Neural cell (in vitro differentiated cells): Measurements from ENCODE around the gene BPIFB1. TPM values are rescaled to one million over a fixed set of nuclear protein-coding genes. Genes with fewer than 3 reads are reported as not detected.

Source experiments
- H2AFZ ChIP-seq: fragments of 200-600, 300-800 bp; sonication (generic), shearing (Covaris generic); 2 replicates; pipeline ENCODE4 v1.6.0; 2014; ENCODE audit warnings: low read depth, mild to moderate bottlenecking, antibody characterized with exemption, low read length, moderate library complexity
- H3F3A ChIP-seq: fragments of 200-600 bp; shearing (Covaris generic); 2 replicates; pipeline ENCODE4 v1.6.1; 2016; ENCODE audit warnings: mild to moderate bottlenecking, moderate library complexity, mixed read lengths, antibody characterized with exemption, low read length; ENCODE audit not compliant: insufficient read depth, poor library complexity, severe bottlenecking
- H3K27ac ChIP-seq: fragments of 200-600, 300-800 bp; sonication (generic), shearing (Covaris generic); 2 replicates; pipeline ENCODE4 v1.5.1; 2014; ENCODE audit warnings: mild to moderate bottlenecking, low read length, moderate library complexity
- H3K27me3 ChIP-seq: fragments of 300-800, 200-600 bp; sonication (generic), shearing (Covaris generic); 2 replicates; pipeline ENCODE4 v1.6.0; 2014; ENCODE audit warnings: mild to moderate bottlenecking, low read depth, low read length, moderate library complexity; ENCODE audit not compliant: insufficient read depth
- H3K36me3 ChIP-seq: fragments of 300-800, 200-600 bp; sonication (generic), shearing (Covaris generic); 2 replicates; pipeline ENCODE4 v1.5.1; 2014; ENCODE audit warnings: mild to moderate bottlenecking, antibody characterized with exemption, low read length, moderate library complexity; ENCODE audit not compliant: insufficient read depth
- H3K4me2 ChIP-seq: fragments of 300-800, 200-600 bp; sonication (generic), shearing (Covaris generic); 2 replicates; pipeline ENCODE4 v1.6.0; 2014; ENCODE audit warnings: mild to moderate bottlenecking, low read length
- H3K4me3 ChIP-seq: fragments of 300-800, 200-600 bp; sonication (generic), shearing (Covaris generic); 2 replicates; pipeline ENCODE4 v1.5.1; 2014; ENCODE audit warnings: mild to moderate bottlenecking, low read length, moderate library complexity
- H3K79me2 ChIP-seq: fragments of 200-600 bp; shearing (Covaris generic); replicated peaks from 2 replicates; pipeline ENCODE4 v1.6.0; 2014; ENCODE audit warnings: mild to moderate bottlenecking, low read length, moderate library complexity; ENCODE audit not compliant: insufficient read depth
- H3K9ac ChIP-seq: fragments of 300-800, 200-600 bp; sonication (generic), shearing (Covaris generic); 2 replicates; pipeline ENCODE4 v1.6.1; 2016; ENCODE audit warnings: mild to moderate bottlenecking, low read length, mixed read lengths
- H3K9me2 ChIP-seq: fragments of 200-600 bp; shearing (Covaris generic); 2 replicates; pipeline ENCODE4 v1.6.1; 2016; ENCODE audit warnings: mild to moderate bottlenecking, low read length, mixed read lengths; ENCODE audit not compliant: insufficient read depth
- H3K9me3 ChIP-seq: fragments of 200-600, 300-800 bp; sonication (generic), shearing (Covaris generic); 2 replicates; pipeline ENCODE4 v1.6.1; 2016; ENCODE audit warnings: mild to moderate bottlenecking, mixed run types, low read length, moderate library complexity, mixed read lengths
- H4K20me1 ChIP-seq: fragments of 200-600 bp; shearing (Covaris generic); 2 replicates; pipeline ENCODE4 v1.6.1; 2016; ENCODE audit warnings: mild to moderate bottlenecking, mixed run types; ENCODE audit not compliant: insufficient read depth
- EP300 ChIP-seq: fragments of 450-650 bp; conservative IDR thresholded peaks from 2 replicates; pipeline ENCODE4 v1.6.1; 2014; ENCODE audit warnings: antibody characterized with exemption, mild to moderate bottlenecking, moderate library complexity; ENCODE audit not compliant: poor library complexity, severe bottlenecking
- EZH2 ChIP-seq: fragments of 200-600, 300-800 bp; shearing (Covaris generic), sonication (generic); IDR thresholded peaks from 2 replicates; pipeline ENCODE4 v1.6.1; 2014; ENCODE audit warnings: antibody characterized with exemption, low read length, borderline replicate concordance, mild to moderate bottlenecking; ENCODE audit not compliant: insufficient read depth, poor library complexity, severe bottlenecking
- MXI1 ChIP-seq: fragments of 450-650 bp; conservative IDR thresholded peaks from 2 replicates; pipeline ENCODE4 v1.6.1; 2014; ENCODE audit warnings: antibody characterized with exemption, mild to moderate bottlenecking; ENCODE audit not compliant: poor library complexity, severe bottlenecking
- POLR2AphosphoS5 ChIP-seq: IDR thresholded peaks from 2 replicates; pipeline ENCODE4 v1.6.1; 2012
- RAD21 ChIP-seq: fragments of 450-650 bp; conservative IDR thresholded peaks from 2 replicates; pipeline ENCODE4 v1.6.1; 2014; ENCODE audit warnings: antibody characterized with exemption, mild to moderate bottlenecking, moderate library complexity
- REST ChIP-seq: IDR thresholded peaks from 2 replicates; pipeline ENCODE4 v1.6.1; 2012; ENCODE audit warnings: borderline replicate concordance
- SMC3 ChIP-seq: fragments of 450-650 bp; conservative IDR thresholded peaks from 2 replicates; pipeline ENCODE4 v1.6.1; 2014; ENCODE audit warnings: antibody characterized with exemption, mild to moderate bottlenecking, moderate library complexity; ENCODE audit not compliant: poor library complexity
- TAF1 ChIP-seq: IDR thresholded peaks from 2 replicates; pipeline ENCODE4 v1.6.1; 2012; ENCODE audit warnings: low read depth
- polyA plus RNA-seq: library from polyadenylated mRNA; depleted of rRNA; stranded (reverse); fragments of >200 nt; gene quantifications from 2 replicates; pipeline ENCODE4 v1.2.3, GENCODE V29; 2014
- TF ChIP-seq, protein P1 (sequence below): fragments of 450-650 bp; IDR thresholded peaks from 2 replicates; pipeline ENCODE4 v1.5.1; 2014; ENCODE audit warnings: antibody characterized with exemption, mild to moderate bottlenecking, moderate library complexity; ENCODE audit not compliant: poor library complexity, severe bottlenecking

Gene BPIFB1
- polyA plus RNA-seq, 1 donor from 2014 or later: not detected

DNA sequence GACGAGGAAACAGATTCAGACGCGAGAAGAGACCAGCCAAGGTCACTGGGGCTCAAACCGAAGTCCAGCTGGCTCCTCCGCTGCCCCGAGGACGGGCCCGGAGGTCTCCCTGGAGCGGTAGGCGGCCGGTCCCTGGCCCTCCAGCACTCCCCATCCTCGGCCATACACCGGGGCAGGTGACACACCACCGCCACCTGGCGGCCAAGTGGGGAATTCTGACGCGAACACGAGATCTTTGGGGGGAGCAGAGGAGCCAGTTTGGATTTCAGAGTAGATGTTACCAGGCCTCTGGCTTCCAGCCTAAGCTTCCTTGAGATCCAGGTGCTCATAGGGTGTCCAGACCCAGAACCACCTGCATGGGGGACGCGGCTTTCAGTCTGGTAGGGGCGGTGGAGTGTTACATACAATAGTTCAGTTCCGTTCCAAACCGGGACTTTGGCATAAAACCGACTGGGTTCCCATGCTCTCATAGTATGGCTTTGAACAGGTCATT lies 16.1 kb downstream of the BPIFB1 start:
- Histone ChIP-seq H3K9me2 (no peaks in the 10 kb centered on the region), H3K4me3 (no peak overlapping the region), H4K20me1 (no peaks in the 10 kb centered on the region), H3K36me3 (no peaks in the 10 kb centered on the region), H3K9me3 (no peaks in the 10 kb centered on the region), H3K9ac (no peak overlapping the region), H3K27me3 (no peaks in the 10 kb centered on the region), H2AFZ (no peak overlapping the region), H3F3A (no peaks in the 10 kb centered on the region), H3K27ac (no peak overlapping the region), H3K4me2 (no peak overlapping the region), H3K79me2 (no peaks in the 10 kb centered on the region)
- TF ChIP-seq RAD21 (peak; percentile 56), MXI1 (no peak), REST (no peak), EP300 (no peak), POLR2AphosphoS5 (no peak), SMC3 (peak; percentile 68)
- TF ChIP-seq, protein P1, sequence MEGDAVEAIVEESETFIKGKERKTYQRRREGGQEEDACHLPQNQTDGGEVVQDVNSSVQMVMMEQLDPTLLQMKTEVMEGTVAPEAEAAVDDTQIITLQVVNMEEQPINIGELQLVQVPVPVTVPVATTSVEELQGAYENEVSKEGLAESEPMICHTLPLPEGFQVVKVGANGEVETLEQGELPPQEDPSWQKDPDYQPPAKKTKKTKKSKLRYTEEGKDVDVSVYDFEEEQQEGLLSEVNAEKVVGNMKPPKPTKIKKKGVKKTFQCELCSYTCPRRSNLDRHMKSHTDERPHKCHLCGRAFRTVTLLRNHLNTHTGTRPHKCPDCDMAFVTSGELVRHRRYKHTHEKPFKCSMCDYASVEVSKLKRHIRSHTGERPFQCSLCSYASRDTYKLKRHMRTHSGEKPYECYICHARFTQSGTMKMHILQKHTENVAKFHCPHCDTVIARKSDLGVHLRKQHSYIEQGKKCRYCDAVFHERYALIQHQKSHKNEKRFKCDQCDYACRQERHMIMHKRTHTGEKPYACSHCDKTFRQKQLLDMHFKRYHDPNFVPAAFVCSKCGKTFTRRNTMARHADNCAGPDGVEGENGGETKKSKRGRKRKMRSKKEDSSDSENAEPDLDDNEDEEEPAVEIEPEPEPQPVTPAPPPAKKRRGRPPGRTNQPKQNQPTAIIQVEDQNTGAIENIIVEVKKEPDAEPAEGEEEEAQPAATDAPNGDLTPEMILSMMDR: peak; percentile 65

DNA sequence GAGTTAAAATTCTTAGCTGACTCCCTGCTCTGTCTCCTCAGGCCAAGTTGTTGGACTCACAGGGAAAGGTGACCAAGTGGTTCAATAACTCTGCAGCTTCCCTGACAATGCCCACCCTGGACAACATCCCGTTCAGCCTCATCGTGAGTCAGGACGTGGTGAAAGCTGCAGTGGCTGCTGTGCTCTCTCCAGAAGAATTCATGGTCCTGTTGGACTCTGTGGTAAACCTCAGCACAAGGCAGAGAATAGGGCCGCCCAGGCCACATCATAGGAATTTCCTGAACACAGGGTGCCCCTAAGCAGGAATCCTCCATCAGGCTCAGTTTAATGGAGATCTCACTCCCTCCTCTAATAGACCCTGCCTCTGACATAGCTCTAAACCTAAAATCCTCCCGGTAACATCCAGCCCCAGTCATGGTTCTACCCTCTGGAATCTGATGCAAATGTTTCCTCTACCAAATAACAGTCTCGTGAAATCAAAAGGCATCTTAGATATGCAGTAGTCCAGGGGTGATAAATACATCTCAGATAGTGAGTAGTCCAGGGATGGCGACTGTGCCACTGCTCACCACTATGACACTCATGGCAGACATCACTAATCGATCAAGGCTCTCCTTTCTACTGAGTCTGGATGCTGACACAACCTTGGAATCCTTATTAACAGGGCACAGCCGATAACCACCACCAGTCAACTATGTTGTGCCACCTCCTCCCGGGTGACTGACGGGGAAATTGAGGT lies 18.3 kb downstream of the BPIFB1 start:
- Histone ChIP-seq H3K4me2 (no peak overlapping the region), H2AFZ (no peak overlapping the region), H3K79me2 (no peaks in the 10 kb centered on the region), H3K36me3 (no peaks in the 10 kb centered on the region), H3K9ac (no peak overlapping the region), H3K4me3 (no peak overlapping the region), H3K27ac (no peak overlapping the region), H3K27me3 (no peaks in the 10 kb centered on the region), H4K20me1 (no peaks in the 10 kb centered on the region), H3K9me2 (no peaks in the 10 kb centered on the region), H3F3A (no peaks in the 10 kb centered on the region), H3K9me3 (no peaks in the 10 kb centered on the region)
- TF ChIP-seq EP300: no peak
- no peak for TF ChIP-seq MXI1
- no peak for TF ChIP-seq TAF1
- TF ChIP-seq POLR2AphosphoS5: no peak
- TF ChIP-seq SMC3: no peak
- TF ChIP-seq, protein P1: no peak
- TF ChIP-seq REST: no peak
- no peak for TF ChIP-seq RAD21
- no peak for TF ChIP-seq EZH2
